ENCODE measurements around the gene FMO3.

DNA sequence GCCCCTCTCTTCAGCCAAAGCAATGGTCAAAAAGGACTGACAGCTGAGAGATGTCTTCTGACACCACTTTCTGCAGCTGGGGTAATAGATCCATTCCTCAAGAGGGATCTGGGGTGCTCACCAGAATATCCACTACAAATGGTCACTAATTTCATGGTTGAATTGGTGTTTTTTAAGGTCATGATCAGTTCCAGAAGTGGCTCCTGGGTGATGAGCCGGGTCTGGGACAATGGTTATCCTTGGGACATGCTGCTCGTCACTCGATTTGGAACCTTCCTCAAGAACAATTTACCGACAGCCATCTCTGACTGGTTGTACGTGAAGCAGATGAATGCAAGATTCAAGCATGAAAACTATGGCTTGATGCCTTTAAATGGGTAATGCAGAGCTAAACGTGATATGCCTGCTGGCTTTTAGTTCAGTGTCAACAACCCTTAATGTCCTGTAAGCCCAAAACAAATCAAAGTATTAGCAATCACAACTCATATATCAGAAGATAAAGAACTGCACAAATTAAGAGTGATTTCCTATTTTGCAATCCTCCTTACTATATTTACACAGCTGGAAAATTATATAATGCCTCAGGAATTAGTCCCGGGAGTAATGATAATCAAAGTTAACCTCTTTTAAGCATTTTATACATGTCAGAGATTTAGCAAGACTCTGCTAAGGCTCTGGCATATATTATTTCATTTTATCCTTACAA is 20.1 kb downstream of the FMO3 start:
- TF ChIP-seq, protein P1, sequence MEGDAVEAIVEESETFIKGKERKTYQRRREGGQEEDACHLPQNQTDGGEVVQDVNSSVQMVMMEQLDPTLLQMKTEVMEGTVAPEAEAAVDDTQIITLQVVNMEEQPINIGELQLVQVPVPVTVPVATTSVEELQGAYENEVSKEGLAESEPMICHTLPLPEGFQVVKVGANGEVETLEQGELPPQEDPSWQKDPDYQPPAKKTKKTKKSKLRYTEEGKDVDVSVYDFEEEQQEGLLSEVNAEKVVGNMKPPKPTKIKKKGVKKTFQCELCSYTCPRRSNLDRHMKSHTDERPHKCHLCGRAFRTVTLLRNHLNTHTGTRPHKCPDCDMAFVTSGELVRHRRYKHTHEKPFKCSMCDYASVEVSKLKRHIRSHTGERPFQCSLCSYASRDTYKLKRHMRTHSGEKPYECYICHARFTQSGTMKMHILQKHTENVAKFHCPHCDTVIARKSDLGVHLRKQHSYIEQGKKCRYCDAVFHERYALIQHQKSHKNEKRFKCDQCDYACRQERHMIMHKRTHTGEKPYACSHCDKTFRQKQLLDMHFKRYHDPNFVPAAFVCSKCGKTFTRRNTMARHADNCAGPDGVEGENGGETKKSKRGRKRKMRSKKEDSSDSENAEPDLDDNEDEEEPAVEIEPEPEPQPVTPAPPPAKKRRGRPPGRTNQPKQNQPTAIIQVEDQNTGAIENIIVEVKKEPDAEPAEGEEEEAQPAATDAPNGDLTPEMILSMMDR (IDR thresholded peaks at IDR 0.05; ENCODE audit: low read depth, low read length): no peak
- TF ChIP-seq EZH2phosphoT487 (IDR thresholded peaks at IDR 0.05; ENCODE audit: low read depth): no peak

Measured in OCI-LY3 (cell line).